K562 (cell line): ENCODE measurements around the gene TUBA1B.

ENCODE experiments used
- KDM2B ChIP-seq: fragments of 250-450 bp; sonication (Bioruptor Pico); IDR thresholded peaks from 2 replicates; pipeline ENCODE4 v1.8.0; 2021; ENCODE audit warnings: mild to moderate bottlenecking, moderate library complexity
- RAD21 ChIP-seq, 2 experiments: fragments of 250-450 bp in 1 of 2; fragments of 450-650 bp in 1 of 2; sonication (Bioruptor Pico) in 1 of 2; formaldehyde crosslinking in 1 of 2; IDR thresholded peaks in 1 of 2; conservative IDR thresholded peaks in 1 of 2; 2 replicates each; pipeline versions ENCODE4 v1.4.0 to v1.8.0; 2020 to 2022; ENCODE audit warnings: mild to moderate bottlenecking in 2 of 2, moderate library complexity in 1 of 2
- TF ChIP-seq, protein P1 (sequence below), 2 experiments: IDR thresholded peaks; 2 replicates each; pipeline ENCODE4 v1.6.1; 2012; ENCODE audit warnings: improper control_type of control experiment in 2 of 2, low read depth in 2 of 2, low read length in 2 of 2, borderline replicate concordance in 1 of 2

DNA sequence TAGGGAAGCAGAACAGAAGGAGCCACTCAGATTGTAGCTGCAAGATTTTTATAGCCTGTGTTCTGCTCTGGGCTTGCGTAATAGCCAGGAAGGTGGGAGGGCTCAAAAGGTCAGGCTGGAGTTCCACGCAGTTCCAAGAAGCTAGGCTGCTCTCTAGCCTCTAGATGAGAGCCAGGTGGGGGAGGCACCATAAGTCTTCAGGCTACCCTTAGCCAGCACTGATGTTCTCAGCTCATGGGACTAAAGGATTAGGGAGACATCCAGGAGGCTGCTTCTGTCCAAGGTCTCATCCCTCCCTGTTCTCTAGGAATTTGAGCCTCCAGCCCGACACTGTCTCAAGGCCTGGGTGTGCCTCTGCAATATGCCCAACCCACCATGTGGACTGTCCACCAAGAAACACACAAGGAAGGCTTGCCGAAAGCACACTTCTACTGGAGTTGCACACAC is 22.2 kb downstream of the TUBA1B start:
- TF ChIP-seq KDM2B, result no peak
- TF ChIP-seq, protein P1, sequence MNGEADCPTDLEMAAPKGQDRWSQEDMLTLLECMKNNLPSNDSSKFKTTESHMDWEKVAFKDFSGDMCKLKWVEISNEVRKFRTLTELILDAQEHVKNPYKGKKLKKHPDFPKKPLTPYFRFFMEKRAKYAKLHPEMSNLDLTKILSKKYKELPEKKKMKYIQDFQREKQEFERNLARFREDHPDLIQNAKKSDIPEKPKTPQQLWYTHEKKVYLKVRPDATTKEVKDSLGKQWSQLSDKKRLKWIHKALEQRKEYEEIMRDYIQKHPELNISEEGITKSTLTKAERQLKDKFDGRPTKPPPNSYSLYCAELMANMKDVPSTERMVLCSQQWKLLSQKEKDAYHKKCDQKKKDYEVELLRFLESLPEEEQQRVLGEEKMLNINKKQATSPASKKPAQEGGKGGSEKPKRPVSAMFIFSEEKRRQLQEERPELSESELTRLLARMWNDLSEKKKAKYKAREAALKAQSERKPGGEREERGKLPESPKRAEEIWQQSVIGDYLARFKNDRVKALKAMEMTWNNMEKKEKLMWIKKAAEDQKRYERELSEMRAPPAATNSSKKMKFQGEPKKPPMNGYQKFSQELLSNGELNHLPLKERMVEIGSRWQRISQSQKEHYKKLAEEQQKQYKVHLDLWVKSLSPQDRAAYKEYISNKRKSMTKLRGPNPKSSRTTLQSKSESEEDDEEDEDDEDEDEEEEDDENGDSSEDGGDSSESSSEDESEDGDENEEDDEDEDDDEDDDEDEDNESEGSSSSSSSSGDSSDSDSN (IDR thresholded peaks at IDR 0.05; ENCODE audit: borderline replicate concordance in 1 of 2, low read depth in 2 of 2, low read length in 2 of 2), result no peak
- no peak for TF ChIP-seq RAD21 (CRISPR knock-in tag; conservative IDR thresholded peaks at IDR 0.05 in 1 of 2, IDR thresholded peaks at IDR 0.05 in 1 of 2)
